Sigmoid colon (tissue), 7 donors: ENCODE data around the gene EDC4. TPM values are rescaled to one million over a fixed set of nuclear protein-coding genes. Genes with fewer than 3 reads are reported as not detected.

Experiments used
- DNase-seq: peaks from one replicate; pipeline ENCODE4 v3.0.0-alpha.2; 2019
- H3K27ac ChIP-seq, 4 donors: fragments of 200-600 bp; sonication (generic); one replicate each; pipeline ENCODE4 v1.5.1; 2016 to 2019; ENCODE audit warnings: mild to moderate bottlenecking in 1 of 4
- H3K27me3 ChIP-seq, 3 donors: fragments of 200-600 bp; sonication (generic); one replicate each; pipeline ENCODE4 v1.5.1; 2019; ENCODE audit warnings: mild to moderate bottlenecking in 1 of 3
- H3K36me3 ChIP-seq, 4 donors: fragments of 200-600 bp; sonication (generic); one replicate each; pipeline ENCODE4 v1.5.1; 2016 to 2019
- H3K4me1 ChIP-seq, 4 donors: fragments of 200-600 bp; sonication (generic); one replicate each; pipeline ENCODE4 v1.5.1; 2017 to 2019
- H3K4me3 ChIP-seq, 4 donors: fragments of 200-600 bp; sonication (generic); one replicate each; pipeline ENCODE4 v1.5.1; 2017 to 2019; ENCODE audit warnings: mild to moderate bottlenecking in 2 of 4, moderate library complexity in 1 of 4
- H3K9me3 ChIP-seq, 4 donors: fragments of 200-600 bp in 3 of 4; sonication (generic) in 3 of 4; one replicate each; pipeline versions ENCODE4 v1.5.1 to v1.6.1; 2013 to 2019
- EP300 ChIP-seq, 4 donors: sonication (generic); formaldehyde crosslinking; IDR thresholded peaks; one replicate each; pipeline ENCODE4 v1.6.1; 2017; ENCODE audit warnings: antibody characterized with exemption in 4 of 4
- POLR2A ChIP-seq, 2 donors: fragments of 450-650 bp; IDR thresholded peaks; one replicate each; pipeline ENCODE4 v1.6.1; 2016; ENCODE audit warnings: antibody characterized with exemption in 2 of 2, mild to moderate bottlenecking in 2 of 2, moderate library complexity in 2 of 2
- POLR2AphosphoS5 ChIP-seq, 4 donors: sonication (generic); formaldehyde crosslinking; IDR thresholded peaks; one replicate each; pipeline ENCODE4 v1.6.1; 2017; ENCODE audit warnings: antibody characterized with exemption in 4 of 4
- WGBS, 2 donors: extraction: QIAGEN DNeasy Blood & Tissue Kit; methylation state at CpG; one replicate each; pipeline ENCODE4 v1.1.7; 2013; 5-methylcytosine and 5-hydroxymethylcytosine counted together
- intact Hi-C: fragments of 100-400 bp; cut with DNase I; formaldehyde crosslinking; loops from one replicate; pipeline ENCODE4 v1.15.1; 2023
- polyA plus RNA-seq, 3 donors: library from polyadenylated mRNA; stranded (reverse); fragments of 200-250 nt; gene quantifications; one replicate each; pipeline ENCODE4 v1.2.3, GENCODE V29; 2013
- total RNA-seq, 4 donors: library from RNA; depleted of rRNA; stranded (reverse); fragments of >200 nt; gene quantifications; one replicate each; pipeline ENCODE4 v1.1.0, GENCODE V29; 2016
- TF ChIP-seq, protein P1 (sequence below), 4 experiments: fragments of 450-650 bp in 3 of 4; fragments of 200-600 bp in 1 of 4; IDR thresholded peaks; one replicate each; pipeline ENCODE4 v1.5.1; 2016 to 2019; ENCODE audit warnings: antibody characterized with exemption in 4 of 4, mild to moderate bottlenecking in 3 of 4, moderate library complexity in 2 of 4
- donor health status: healthy with polysubstance abuse.
- donor health status: Bipolar disorder and iron deficiency.
- donor health status: healthy.

The EDC4 gene
- total and polyA plus RNA-seq, 7 donors = 24.5 to 48.9 (median 33.5) TPM

DNA sequence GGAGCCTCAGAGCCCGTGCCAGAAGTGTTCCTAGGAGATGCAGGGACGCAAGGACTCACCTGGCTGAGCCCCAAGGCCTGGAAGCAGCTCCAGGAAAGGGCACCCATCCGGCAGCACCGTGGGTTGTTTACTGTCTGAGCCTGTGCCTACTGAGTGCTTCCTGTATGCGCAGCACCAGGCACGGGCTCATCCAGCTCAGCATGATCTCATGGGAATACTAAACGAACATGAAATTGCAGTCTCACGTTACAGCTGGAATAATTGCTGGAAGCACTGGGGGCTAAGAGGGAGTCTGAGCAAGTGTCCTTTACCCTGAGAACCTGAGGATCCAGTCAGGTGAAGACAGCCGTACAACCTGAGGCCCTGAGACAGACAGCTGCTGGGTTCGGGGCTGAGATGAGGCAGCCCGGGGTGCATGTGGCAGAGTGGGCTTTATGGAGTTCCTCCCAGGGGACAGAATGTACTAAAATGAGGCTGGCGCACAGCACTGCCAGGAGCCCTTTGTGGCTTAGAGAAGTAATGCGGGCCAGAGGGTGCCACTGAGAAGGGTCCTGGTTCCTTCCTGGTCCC, 53.4 kb downstream of the EDC4 start:
- WGBS, 2 donors = 60 to 70% methylated on average over 13 of the region's 13 CpGs
- peaks cover 8 to 47% (median 19%) of the 10 kb centered on the region in 4 donors for H3K36me3 ChIP-seq
- no peak for DNase-seq
- peaks cover 0 to 23% (median 11%) of the 10 kb centered on the region in 4 donors for H3K4me1 ChIP-seq
- intact Hi-C loops = loop anchor here (5.0 kb wide), 1 partner anchor 109 kb away; no protein-coding TSS in a partner anchor
- no peak overlapping the region for H3K4me3 ChIP-seq
- peak overlapping the region in 1 of 4 donors; percentile 14 for H3K27ac ChIP-seq
- no peaks in the 10 kb centered on the region for H3K27me3 ChIP-seq
- H3K9me3 ChIP-seq = no peaks in the 10 kb centered on the region
- no peak for TF ChIP-seq POLR2A (IDR thresholded peaks at IDR 0.05)
- TF ChIP-seq EP300 (IDR thresholded peaks at IDR 0.05) = no peak
- no peak for TF ChIP-seq POLR2AphosphoS5 (IDR thresholded peaks at IDR 0.05)
- TF ChIP-seq, protein P1, sequence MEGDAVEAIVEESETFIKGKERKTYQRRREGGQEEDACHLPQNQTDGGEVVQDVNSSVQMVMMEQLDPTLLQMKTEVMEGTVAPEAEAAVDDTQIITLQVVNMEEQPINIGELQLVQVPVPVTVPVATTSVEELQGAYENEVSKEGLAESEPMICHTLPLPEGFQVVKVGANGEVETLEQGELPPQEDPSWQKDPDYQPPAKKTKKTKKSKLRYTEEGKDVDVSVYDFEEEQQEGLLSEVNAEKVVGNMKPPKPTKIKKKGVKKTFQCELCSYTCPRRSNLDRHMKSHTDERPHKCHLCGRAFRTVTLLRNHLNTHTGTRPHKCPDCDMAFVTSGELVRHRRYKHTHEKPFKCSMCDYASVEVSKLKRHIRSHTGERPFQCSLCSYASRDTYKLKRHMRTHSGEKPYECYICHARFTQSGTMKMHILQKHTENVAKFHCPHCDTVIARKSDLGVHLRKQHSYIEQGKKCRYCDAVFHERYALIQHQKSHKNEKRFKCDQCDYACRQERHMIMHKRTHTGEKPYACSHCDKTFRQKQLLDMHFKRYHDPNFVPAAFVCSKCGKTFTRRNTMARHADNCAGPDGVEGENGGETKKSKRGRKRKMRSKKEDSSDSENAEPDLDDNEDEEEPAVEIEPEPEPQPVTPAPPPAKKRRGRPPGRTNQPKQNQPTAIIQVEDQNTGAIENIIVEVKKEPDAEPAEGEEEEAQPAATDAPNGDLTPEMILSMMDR (IDR thresholded peaks at IDR 0.05) = no peak

DNA sequence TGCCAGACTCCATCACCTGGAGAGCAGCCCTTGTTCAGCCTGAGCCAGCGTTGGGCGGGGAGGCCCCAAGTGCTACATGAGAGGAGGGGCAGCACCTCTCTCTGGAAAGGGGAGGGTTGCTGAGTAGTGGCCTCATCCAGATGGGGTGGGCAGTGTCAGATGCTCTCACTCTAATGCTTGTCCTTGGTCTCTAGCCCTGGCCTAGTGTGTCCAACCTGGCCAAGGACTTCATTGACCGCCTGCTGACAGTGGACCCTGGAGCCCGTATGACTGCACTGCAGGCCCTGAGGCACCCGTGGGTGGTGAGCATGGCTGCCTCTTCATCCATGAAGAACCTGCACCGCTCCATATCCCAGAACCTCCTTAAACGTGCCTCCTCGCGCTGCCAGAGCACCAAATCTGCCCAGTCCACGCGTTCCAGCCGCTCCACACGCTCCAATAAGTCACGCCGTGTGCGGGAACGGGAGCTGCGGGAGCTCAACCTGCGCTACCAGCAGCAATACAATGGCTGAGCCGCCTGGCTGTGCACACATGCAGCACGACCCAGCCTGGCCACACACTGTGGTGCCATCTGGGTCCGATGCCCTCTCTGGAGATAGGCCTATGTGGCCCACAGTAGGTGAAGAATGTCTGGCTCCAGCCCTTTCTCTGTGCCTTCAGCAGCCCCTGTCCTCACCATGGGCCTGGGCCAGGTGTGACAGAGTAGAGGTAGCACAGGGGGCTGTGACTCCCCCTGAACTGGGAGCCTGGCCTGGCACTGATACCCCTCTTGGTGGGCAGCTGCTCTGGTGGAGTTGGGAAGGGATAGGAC, 54.5 kb downstream of the EDC4 start:
- peaks cover 0 to 23% (median 11%) of the 10 kb centered on the region in 4 donors for H3K4me1 ChIP-seq

DNA sequence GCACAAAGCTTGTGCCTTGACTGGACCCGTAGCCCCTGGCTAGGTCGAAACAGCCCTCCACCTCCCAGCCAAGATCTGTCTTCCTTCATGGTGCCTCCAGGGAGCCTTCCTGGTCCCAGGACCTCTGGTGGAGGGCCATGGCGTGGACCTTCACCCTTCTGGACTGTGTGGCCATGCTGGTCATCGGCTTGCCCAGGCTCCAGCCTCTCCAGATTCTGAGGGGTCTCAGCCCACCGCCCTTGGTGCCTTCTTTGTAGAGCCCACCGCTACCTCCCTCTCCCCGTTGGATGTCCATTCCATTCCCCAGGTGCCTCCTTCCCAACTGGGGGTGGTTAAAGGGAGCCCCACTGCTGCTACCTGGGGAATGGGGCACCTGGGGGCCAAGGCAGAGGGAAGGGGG, 55.3 kb downstream of the EDC4 start:
- DNase-seq = no peak
- Histone ChIP-seq H3K27ac (no peak overlapping the region), H3K27me3 (no peaks in the 10 kb centered on the region), H3K4me3 (no peak overlapping the region), H3K4me1 (peaks cover 0 to 20% (median 11%) of the 10 kb centered on the region in 4 donors), H3K36me3 (peaks cover 8 to 52% (median 19%) of the 10 kb centered on the region in 4 donors), H3K9me3 (no peaks in the 10 kb centered on the region)
- TF ChIP-seq EP300 (IDR thresholded peaks at IDR 0.05) = no peak
- TF ChIP-seq, protein P1 (IDR thresholded peaks at IDR 0.05) = no peak
- TF ChIP-seq POLR2AphosphoS5 (IDR thresholded peaks at IDR 0.05) = no peak
- no peak for TF ChIP-seq POLR2A (IDR thresholded peaks at IDR 0.05)
- intact Hi-C loops = loop anchor here (1.0 to 5.0 kb wide), 2 partner anchors 45 to 111 kb away; no protein-coding TSS in a partner anchor
- WGBS, 2 donors = 66 to 82% methylated on average over 7 of the region's 7 CpGs

More for the DNA sequence above, 54.5 kb downstream of the EDC4 start:
- no peak overlapping the region for H3K4me3 ChIP-seq
- H3K9me3 ChIP-seq = no peaks in the 10 kb centered on the region
- no peaks in the 10 kb centered on the region for H3K27me3 ChIP-seq
- DNase-seq = no peak
- intact Hi-C loops = loop anchor here (5.0 kb wide), 1 partner anchor 110 kb away; no protein-coding TSS in a partner anchor
- TF ChIP-seq POLR2A (IDR thresholded peaks at IDR 0.05) = no peak
- TF ChIP-seq, protein P1 (IDR thresholded peaks at IDR 0.05) = no peak
- TF ChIP-seq EP300 (IDR thresholded peaks at IDR 0.05) = no peak
- peaks cover 8 to 53% (median 19%) of the 10 kb centered on the region in 4 donors for H3K36me3 ChIP-seq
- no peak overlapping the region for H3K27ac ChIP-seq
- WGBS, 2 donors = 91 to 93% methylated on average over 22 of the region's 22 CpGs

DNA sequence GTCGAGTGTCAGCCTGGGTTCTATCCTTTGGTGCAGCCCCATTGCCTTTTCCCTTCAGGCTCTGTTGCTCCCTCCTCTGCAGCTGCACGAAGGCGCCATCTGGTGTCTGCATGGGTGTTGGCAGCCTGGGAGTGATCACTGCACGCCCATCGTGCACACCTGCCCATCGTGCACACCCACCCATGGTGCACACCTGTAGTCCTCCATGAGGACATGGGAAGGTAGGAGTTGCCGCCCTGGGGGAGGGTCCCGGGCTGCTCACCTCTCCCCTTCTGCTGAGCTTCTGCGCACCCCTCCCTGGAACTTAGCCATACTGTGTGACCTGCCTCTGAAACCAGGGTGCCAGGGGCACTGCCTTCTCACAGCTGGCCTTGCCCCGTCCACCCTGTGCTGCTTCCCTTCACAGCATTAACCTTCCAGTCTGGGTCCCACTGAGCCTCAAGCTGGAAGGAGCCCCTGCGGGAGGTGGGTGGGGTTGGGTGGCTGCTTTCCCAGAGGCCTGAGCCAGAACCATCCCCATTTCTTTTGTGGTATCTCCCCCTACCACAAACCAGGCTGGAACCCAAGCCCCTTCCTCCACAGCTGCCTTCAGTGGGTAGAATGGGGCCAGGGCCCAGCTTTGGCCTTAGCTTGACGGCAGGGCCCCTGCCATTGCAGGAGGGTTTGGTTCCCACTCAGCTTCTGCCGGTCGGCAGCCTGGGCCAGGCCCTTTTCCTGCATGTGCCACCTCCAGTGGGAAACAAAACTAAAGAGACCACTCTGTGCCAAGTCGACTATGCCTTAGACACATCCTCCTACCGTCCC, 55.9 kb downstream of the EDC4 start:
- WGBS, 2 donors = 45 to 56% methylated on average over 16 of the region's 16 CpGs
- H3K27me3 ChIP-seq = no peaks in the 10 kb centered on the region
- intact Hi-C loops = loop anchor here (1.0 to 5.0 kb wide), 2 partner anchors 45 to 111 kb away; no protein-coding TSS in a partner anchor

More for the DNA sequence above, 55.9 kb downstream of the EDC4 start:
- H3K36me3 ChIP-seq = peaks cover 8 to 45% (median 17%) of the 10 kb centered on the region in 4 donors
- H3K4me3 ChIP-seq = no peak overlapping the region
- no peak overlapping the region for H3K27ac ChIP-seq
- H3K4me1 ChIP-seq = peaks cover 0 to 15% (median 10%) of the 10 kb centered on the region in 4 donors
- no peak for TF ChIP-seq POLR2A (IDR thresholded peaks at IDR 0.05)
- TF ChIP-seq POLR2AphosphoS5 (IDR thresholded peaks at IDR 0.05) = no peak
- no peak for TF ChIP-seq EP300 (IDR thresholded peaks at IDR 0.05)
- TF ChIP-seq, protein P1 (IDR thresholded peaks at IDR 0.05) = peak; percentile 53 to 76 (median 68)
- peak; percentile 84 for DNase-seq
- no peaks in the 10 kb centered on the region for H3K9me3 ChIP-seq
